GM12878 (cell line): ENCODE data around the gene KRI1. TPM values are rescaled to one million over a fixed set of nuclear protein-coding genes. Genes with fewer than 3 reads are reported as not detected.

Experiments used
- BACH1 ChIP-seq: fragments of 450-650 bp; IDR thresholded peaks from 2 replicates; pipeline ENCODE4 v1.6.1; 2017; ENCODE audit warnings: mild to moderate bottlenecking, borderline replicate concordance
- CHD2 ChIP-seq: IDR thresholded peaks from 2 replicates; pipeline ENCODE4 v1.6.1; 2011; ENCODE audit warnings: low read depth, low read length, improper control_type of control experiment, borderline replicate concordance
- CREB1 ChIP-seq: IDR thresholded peaks from 2 replicates; pipeline ENCODE4 v1.6.1; 2012; ENCODE audit warnings: low read depth, mild to moderate bottlenecking, inconsistent platforms
- CUX1 ChIP-seq: IDR thresholded peaks from 2 replicates; pipeline ENCODE4 v1.6.1; 2012; ENCODE audit warnings: improper control_type of control experiment, low read depth, low read length; ENCODE audit not compliant: insufficient replicate concordance
- IKZF1 ChIP-seq: fragments of 450-650 bp; conservative IDR thresholded peaks from 2 replicates; pipeline ENCODE4 v1.6.1; 2017; ENCODE audit warnings: antibody characterized with exemption, mild to moderate bottlenecking
- NFIC ChIP-seq: IDR thresholded peaks from 2 replicates; pipeline ENCODE4 v1.6.1; 2012; ENCODE audit warnings: low read depth, mild to moderate bottlenecking, inconsistent platforms, low read length, moderate library complexity
- NR2F1 ChIP-seq: fragments of 450-650 bp; conservative IDR thresholded peaks from 2 replicates; pipeline ENCODE4 v1.6.1; 2017; ENCODE audit warnings: mild to moderate bottlenecking
- POLR2A ChIP-seq: IDR thresholded peaks from 2 replicates; pipeline ENCODE4 v1.6.1; 2011; ENCODE audit warnings: low read depth, mild to moderate bottlenecking, low read length
- RB1 ChIP-seq: fragments of 450-650 bp; formaldehyde crosslinking; IDR thresholded peaks from 2 replicates; pipeline ENCODE4 v1.6.1; 2017; ENCODE audit warnings: mild to moderate bottlenecking, borderline replicate concordance
- SMAD1 ChIP-seq: fragments of 450-650 bp; IDR thresholded peaks from 2 replicates; pipeline ENCODE4 v1.6.1; 2018; ENCODE audit warnings: mild to moderate bottlenecking, low read depth; ENCODE audit not compliant: partially characterized antibody
- SMC3 ChIP-seq: IDR thresholded peaks from 2 replicates; pipeline ENCODE4 v1.6.1; 2011; ENCODE audit warnings: low read length, improper control_type of control experiment, borderline replicate concordance
- SPI1 ChIP-seq: IDR thresholded peaks from 2 replicates; pipeline ENCODE4 v1.6.1; 2011; ENCODE audit warnings: low read depth, mild to moderate bottlenecking, low read length, moderate library complexity, borderline replicate concordance; ENCODE audit not compliant: insufficient read depth
- STAT1 ChIP-seq: fragments of 450-650 bp; conservative IDR thresholded peaks from 2 replicates; pipeline ENCODE4 v1.6.1; 2014; ENCODE audit warnings: antibody characterized with exemption, mild to moderate bottlenecking
- TCF12 ChIP-seq: IDR thresholded peaks from 2 replicates; pipeline ENCODE4 v1.6.1; 2011; ENCODE audit warnings: low read depth, mild to moderate bottlenecking, low read length
- YY1 ChIP-seq: IDR thresholded peaks from 2 replicates; pipeline ENCODE4 v1.6.1; 2011; ENCODE audit warnings: low read depth, mild to moderate bottlenecking, low read length
- ZNF207 ChIP-seq: fragments of 450-650 bp; IDR thresholded peaks from 2 replicates; pipeline ENCODE4 v1.6.1; 2014; ENCODE audit warnings: antibody characterized with exemption, mild to moderate bottlenecking, borderline replicate concordance
- ZNF217 ChIP-seq: fragments of 450-650 bp; IDR thresholded peaks from 2 replicates; pipeline ENCODE4 v1.6.1; 2017; ENCODE audit warnings: antibody characterized with exemption, mild to moderate bottlenecking
- ZNF24 ChIP-seq: fragments of 450-650 bp; IDR thresholded peaks from 2 replicates; pipeline ENCODE4 v1.6.1; 2017; ENCODE audit warnings: antibody characterized with exemption, mild to moderate bottlenecking
- ZSCAN29 ChIP-seq: fragments of 450-650 bp; IDR thresholded peaks from 2 replicates; pipeline ENCODE4 v1.6.1; 2017; ENCODE audit warnings: mild to moderate bottlenecking, moderate library complexity
- polyA plus RNA-seq, 11 experiments: library from polyadenylated mRNA; depleted of rRNA in 4 of 11; unstranded in 6 of 11; stranded (reverse) in 5 of 11; fragments of >200 nt; fragmentation: Nextera tagmentation in 4 of 11; fragmentation: Illumina TruSeq in 1 of 11; extraction: Ambion mirVana in 4 of 11; extraction: Trizol in 1 of 11; gene quantifications; 1 replicate in 1 of 11; 2 replicates in 10 of 11; pipeline versions ENCODE4 v1.2.1 to v1.2.3, GENCODE V29; 2011 to 2016; ENCODE audit warnings: inconsistent platforms in 2 of 11, missing spikeins in 2 of 11, low read depth in 1 of 11
- total RNA-seq, 4 experiments: library from RNA; depleted of rRNA in 3 of 4; stranded (reverse); fragments of >200 nt in 3 of 4; fragmentation: Illumina TruSeq in 1 of 4; extraction: Trizol in 1 of 4; gene quantifications; 2 replicates each; pipeline versions ENCODE4 v1.2.1 to v1.2.3, GENCODE V29; 2013 to 2021
- TF ChIP-seq, protein P1 (sequence below): IDR thresholded peaks from 2 replicates; pipeline ENCODE4 v1.6.1; 2012; ENCODE audit warnings: low read depth, low read length, improper control_type of control experiment
- TF ChIP-seq, protein P2 (sequence below): IDR thresholded peaks from 2 replicates; pipeline ENCODE4 v1.6.1; 2011; ENCODE audit warnings: borderline replicate concordance, low read depth, mild to moderate bottlenecking, moderate library complexity, low read length; ENCODE audit not compliant: insufficient read depth, poor library complexity, severe bottlenecking
- TF ChIP-seq, protein P3 (sequence below): fragments of 450-650 bp; IDR thresholded peaks from 2 replicates; pipeline ENCODE4 v1.6.1; 2016; ENCODE audit warnings: mild to moderate bottlenecking

The KRI1 gene
- total and polyA plus RNA-seq, 10 of the 15 experiments (the other 5 are each of a cell fraction or from before 2014, with no cell fraction given): 0.98 to 42.5 (median 24.7) TPM

- TF ChIP-seq RB1 (peak; percentile 66; the same call in 1 of the 2 replicates), SMAD1 (no peak), NR2F1 (peak; percentile 46), BACH1 (peak; percentile 69; the same call in 1 of the 2 replicates), NFIC (no peak), TCF12 (0 out of 2 replicates have a peak, but pooled peaks have one; percentile 52), SMC3 (no peak), POLR2A (peak; percentile 95), CREB1 (0 out of 2 replicates have a peak, but pooled peaks have one; percentile 28), CUX1 (no peak), IKZF1 (peak; percentile 41), STAT1 (0 out of 2 replicates have a peak, but pooled peaks have one; percentile 62), ZSCAN29 (peak; percentile 58; the same call in 1 of the 2 replicates), CHD2 (no peak), YY1 (peak; percentile 95), SPI1 (no peak), ZNF207 (0 out of 2 replicates have a peak, but pooled peaks have one; percentile 62), ZNF24 (0 out of 2 replicates have a peak, but pooled peaks have one; percentile 34), ZNF217 (peak; percentile 30; the same call in 1 of the 2 replicates)
- TF ChIP-seq, protein P1, sequence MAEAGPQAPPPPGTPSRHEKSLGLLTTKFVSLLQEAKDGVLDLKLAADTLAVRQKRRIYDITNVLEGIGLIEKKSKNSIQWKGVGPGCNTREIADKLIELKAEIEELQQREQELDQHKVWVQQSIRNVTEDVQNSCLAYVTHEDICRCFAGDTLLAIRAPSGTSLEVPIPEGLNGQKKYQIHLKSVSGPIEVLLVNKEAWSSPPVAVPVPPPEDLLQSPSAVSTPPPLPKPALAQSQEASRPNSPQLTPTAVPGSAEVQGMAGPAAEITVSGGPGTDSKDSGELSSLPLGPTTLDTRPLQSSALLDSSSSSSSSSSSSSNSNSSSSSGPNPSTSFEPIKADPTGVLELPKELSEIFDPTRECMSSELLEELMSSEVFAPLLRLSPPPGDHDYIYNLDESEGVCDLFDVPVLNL: no peak
- TF ChIP-seq, protein P2, sequence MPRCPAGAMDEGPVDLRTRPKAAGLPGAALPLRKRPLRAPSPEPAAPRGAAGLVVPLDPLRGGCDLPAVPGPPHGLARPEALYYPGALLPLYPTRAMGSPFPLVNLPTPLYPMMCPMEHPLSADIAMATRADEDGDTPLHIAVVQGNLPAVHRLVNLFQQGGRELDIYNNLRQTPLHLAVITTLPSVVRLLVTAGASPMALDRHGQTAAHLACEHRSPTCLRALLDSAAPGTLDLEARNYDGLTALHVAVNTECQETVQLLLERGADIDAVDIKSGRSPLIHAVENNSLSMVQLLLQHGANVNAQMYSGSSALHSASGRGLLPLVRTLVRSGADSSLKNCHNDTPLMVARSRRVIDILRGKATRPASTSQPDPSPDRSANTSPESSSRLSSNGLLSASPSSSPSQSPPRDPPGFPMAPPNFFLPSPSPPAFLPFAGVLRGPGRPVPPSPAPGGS: no peak
- TF ChIP-seq, protein P3, sequence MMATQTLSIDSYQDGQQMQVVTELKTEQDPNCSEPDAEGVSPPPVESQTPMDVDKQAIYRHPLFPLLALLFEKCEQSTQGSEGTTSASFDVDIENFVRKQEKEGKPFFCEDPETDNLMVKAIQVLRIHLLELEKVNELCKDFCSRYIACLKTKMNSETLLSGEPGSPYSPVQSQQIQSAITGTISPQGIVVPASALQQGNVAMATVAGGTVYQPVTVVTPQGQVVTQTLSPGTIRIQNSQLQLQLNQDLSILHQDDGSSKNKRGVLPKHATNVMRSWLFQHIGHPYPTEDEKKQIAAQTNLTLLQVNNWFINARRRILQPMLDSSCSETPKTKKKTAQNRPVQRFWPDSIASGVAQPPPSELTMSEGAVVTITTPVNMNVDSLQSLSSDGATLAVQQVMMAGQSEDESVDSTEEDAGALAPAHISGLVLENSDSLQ: peak; percentile 36; the same call in 1 of the 2 replicates
Observed at GRCh38 chr19:10543420-10544241, 22.2 kb downstream of the KRI1 start, which contains the start of gene ATG4D (continued).
